WTC11 (cell line): Measurements from ENCODE around the gene MIR17HG. TPM values are rescaled to one million over a fixed set of nuclear protein-coding genes. Genes with fewer than 3 reads are reported as not detected.
A peak's percentile ranks its signal among the peaks of the same experiment; 100 is the strongest.

Experiments used
- ATAC-seq: fragments of 200-7000 bp; cut with Tn5 transposase; 2 replicates; pipeline ENCODE4 v1.10.0; 2021; ENCODE audit warnings: mild to moderate bottlenecking, moderate library complexity
- CTCF ChIA-PET: fragments of 300-600 bp; sonication (Branson Sonifier 250); formaldehyde crosslinking; loops from one replicate; lab custom pipeline; 2021; ENCODE audit warnings: antibody characterized with exemption; lab: Charles Lee
- POLR2A ChIA-PET: fragments of 350-600 bp; sonication (Branson Sonifier 250); formaldehyde crosslinking; loops from one replicate; lab custom pipeline; 2021; ENCODE audit warnings: antibody characterized with exemption; lab: Charles Lee
- DNase-seq: peaks from one replicate; pipeline ENCODE4 v3.0.0; 2021; ENCODE audit warnings: low spot score
- H3K27ac Mint-ChIP-seq: 2 replicates; pipeline ENCODE4 v1.8.0; 2021; ENCODE audit warnings: mixed read lengths
- H3K27me3 Mint-ChIP-seq: 2 replicates; pipeline ENCODE4 v1.8.0; 2021; ENCODE audit warnings: low read depth, mild to moderate bottlenecking, moderate library complexity, mixed read lengths
- H3K36me3 Mint-ChIP-seq: 2 replicates; pipeline ENCODE4 v1.8.0; 2021; ENCODE audit warnings: mixed read lengths
- H3K4me1 Mint-ChIP-seq: 2 replicates; pipeline ENCODE4 v1.8.0; 2022; ENCODE audit warnings: mixed read lengths
- H3K4me3 Mint-ChIP-seq: 2 replicates; pipeline ENCODE4 v1.8.0; 2021; ENCODE audit warnings: mild to moderate bottlenecking, moderate library complexity, mixed read lengths
- H3K9me3 Mint-ChIP-seq: 2 replicates; pipeline ENCODE4 v1.8.0; 2021; ENCODE audit warnings: mixed read lengths
- ATF3 ChIP-seq: sonication (generic); formaldehyde crosslinking; conservative IDR thresholded peaks from 2 replicates; pipeline ENCODE4 v1.8.1; 2022; ENCODE audit warnings: mild to moderate bottlenecking, missing genetic modification reagents
- CBFB ChIP-seq: sonication (generic); formaldehyde crosslinking; IDR thresholded peaks from 2 replicates; pipeline ENCODE4 v1.8.1; 2022; ENCODE audit warnings: mild to moderate bottlenecking, low read depth, missing genetic modification reagents
- CREB1 ChIP-seq: sonication (generic); formaldehyde crosslinking; IDR thresholded peaks from 2 replicates; pipeline ENCODE4 v1.8.0; 2023; ENCODE audit warnings: mild to moderate bottlenecking, missing genetic modification reagents
- ELF4 ChIP-seq: sonication (generic); formaldehyde crosslinking; IDR thresholded peaks from 2 replicates; pipeline ENCODE4 v1.8.1; 2022; ENCODE audit warnings: low read depth, mild to moderate bottlenecking, moderate library complexity, missing genetic modification reagents
- EMX1 ChIP-seq: fragments of 250-450 bp; sonication (Bioruptor Pico); IDR thresholded peaks from 2 replicates; pipeline ENCODE4 v1.8.0; 2021; ENCODE audit warnings: mild to moderate bottlenecking
- ERG ChIP-seq: fragments of 250-450 bp; sonication (Bioruptor Pico); IDR thresholded peaks from 2 replicates; pipeline ENCODE4 v1.8.0; 2021; ENCODE audit warnings: mild to moderate bottlenecking
- NFATC4 ChIP-seq: fragments of 250-450 bp; sonication (Bioruptor Pico); IDR thresholded peaks from 2 replicates; pipeline ENCODE4 v1.9.0; 2021; ENCODE audit warnings: mild to moderate bottlenecking
- TEAD4 ChIP-seq: sonication (generic); formaldehyde crosslinking; IDR thresholded peaks from 2 replicates; pipeline ENCODE4 v1.8.0; 2022; ENCODE audit warnings: mild to moderate bottlenecking, missing genetic modification reagents
- ZNF121 ChIP-seq: sonication (generic); formaldehyde crosslinking; IDR thresholded peaks from 2 replicates; pipeline ENCODE4 v1.8.0; 2023; ENCODE audit warnings: missing genetic modification reagents
- ZNF232 ChIP-seq: sonication (generic); formaldehyde crosslinking; IDR thresholded peaks from 2 replicates; pipeline ENCODE4 v1.8.0; 2022; ENCODE audit warnings: mild to moderate bottlenecking, missing genetic modification reagents
- ZNF416 ChIP-seq: fragments of 250-450 bp; sonication (Bioruptor Pico); IDR thresholded peaks from 2 replicates; pipeline ENCODE4 v1.9.0; 2021; ENCODE audit warnings: mild to moderate bottlenecking, inconsistent platforms
- total RNA-seq: library from RNA; stranded (reverse); gene quantifications from 3 replicates; pipeline ENCODE4 v1.2.3, GENCODE V29; 2021
- TF ChIP-seq, protein P1 (sequence below): sonication (generic); formaldehyde crosslinking; IDR thresholded peaks from 2 replicates; pipeline ENCODE4 v1.8.1; 2023; ENCODE audit warnings: mild to moderate bottlenecking, missing genetic modification reagents
- TF ChIP-seq, protein P2 (sequence below): fragments of 250-450 bp; sonication (Bioruptor Pico); IDR thresholded peaks from 2 replicates; pipeline ENCODE4 v2.1.2; 2022; ENCODE audit warnings: mild to moderate bottlenecking, moderate library complexity
- TF ChIP-seq, protein P3 (sequence below): sonication (generic); formaldehyde crosslinking; IDR thresholded peaks from 2 replicates; pipeline ENCODE4 v1.8.1; 2023; ENCODE audit warnings: mild to moderate bottlenecking, missing genetic modification reagents, borderline replicate concordance
- TF ChIP-seq, protein P4 (sequence below): sonication (generic); formaldehyde crosslinking; IDR thresholded peaks from 2 replicates; pipeline ENCODE4 v1.8.0; 2022; ENCODE audit warnings: missing genetic modification reagents
- TF ChIP-seq, protein P5 (sequence below): sonication (generic); formaldehyde crosslinking; IDR thresholded peaks from 2 replicates; pipeline ENCODE4 v1.8.0; 2023; ENCODE audit warnings: mild to moderate bottlenecking, missing genetic modification reagents
- TF ChIP-seq, protein P6 (sequence below): fragments of 250-450 bp; sonication (Bioruptor Pico); IDR thresholded peaks from 2 replicates; pipeline ENCODE4 v1.9.0; 2021; ENCODE audit warnings: mild to moderate bottlenecking

The MIR17HG gene
- total RNA-seq, 1 experiment from 2014 or later = 37.1 TPM

- TF ChIP-seq, protein P1, sequence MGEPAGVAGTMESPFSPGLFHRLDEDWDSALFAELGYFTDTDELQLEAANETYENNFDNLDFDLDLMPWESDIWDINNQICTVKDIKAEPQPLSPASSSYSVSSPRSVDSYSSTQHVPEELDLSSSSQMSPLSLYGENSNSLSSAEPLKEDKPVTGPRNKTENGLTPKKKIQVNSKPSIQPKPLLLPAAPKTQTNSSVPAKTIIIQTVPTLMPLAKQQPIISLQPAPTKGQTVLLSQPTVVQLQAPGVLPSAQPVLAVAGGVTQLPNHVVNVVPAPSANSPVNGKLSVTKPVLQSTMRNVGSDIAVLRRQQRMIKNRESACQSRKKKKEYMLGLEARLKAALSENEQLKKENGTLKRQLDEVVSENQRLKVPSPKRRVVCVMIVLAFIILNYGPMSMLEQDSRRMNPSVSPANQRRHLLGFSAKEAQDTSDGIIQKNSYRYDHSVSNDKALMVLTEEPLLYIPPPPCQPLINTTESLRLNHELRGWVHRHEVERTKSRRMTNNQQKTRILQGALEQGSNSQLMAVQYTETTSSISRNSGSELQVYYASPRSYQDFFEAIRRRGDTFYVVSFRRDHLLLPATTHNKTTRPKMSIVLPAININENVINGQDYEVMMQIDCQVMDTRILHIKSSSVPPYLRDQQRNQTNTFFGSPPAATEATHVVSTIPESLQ (CRISPR knock-in tag) = no peak
- TF ChIP-seq CBFB (CRISPR knock-in tag) (no peak), ATF3 (CRISPR knock-in tag) (no peak), TEAD4 (CRISPR knock-in tag) (no peak)
- TF ChIP-seq, protein P2, sequence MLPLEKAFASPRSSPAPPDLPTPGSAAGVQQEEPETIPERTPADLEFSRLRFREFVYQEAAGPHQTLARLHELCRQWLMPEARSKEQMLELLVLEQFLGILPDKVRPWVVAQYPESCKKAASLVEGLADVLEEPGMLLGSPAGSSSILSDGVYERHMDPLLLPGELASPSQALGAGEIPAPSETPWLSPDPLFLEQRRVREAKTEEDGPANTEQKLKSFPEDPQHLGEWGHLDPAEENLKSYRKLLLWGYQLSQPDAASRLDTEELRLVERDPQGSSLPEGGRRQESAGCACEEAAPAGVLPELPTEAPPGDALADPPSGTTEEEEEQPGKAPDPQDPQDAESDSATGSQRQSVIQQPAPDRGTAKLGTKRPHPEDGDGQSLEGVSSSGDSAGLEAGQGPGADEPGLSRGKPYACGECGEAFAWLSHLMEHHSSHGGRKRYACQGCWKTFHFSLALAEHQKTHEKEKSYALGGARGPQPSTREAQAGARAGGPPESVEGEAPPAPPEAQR (CRISPR knock-in tag) = no peak
Observed at GRCh38 chr13:91353494-91353893, 6.0 kb downstream of the MIR17HG start (continued).

GRCh38 chr13:91355099-91355825 lies 7.8 kb downstream of the MIR17HG start:
- DNase-seq (no peak), ATAC-seq (no peak)
- H3K9me3 Mint-ChIP-seq = no peaks in the 10 kb centered on the region
- no peak overlapping the region for H3K4me3 Mint-ChIP-seq
- H3K27me3 Mint-ChIP-seq = no peaks in the 10 kb centered on the region
- H3K27ac Mint-ChIP-seq = peak overlapping the region; percentile 78
- peaks cover 45% of the 10 kb centered on the region for H3K4me1 Mint-ChIP-seq
- H3K36me3 Mint-ChIP-seq = peaks cover 63% of the 10 kb centered on the region
- ChIA-PET CTCF (no interaction called here), POLR2A (no interaction called here)
- TF ChIP-seq, protein P3, sequence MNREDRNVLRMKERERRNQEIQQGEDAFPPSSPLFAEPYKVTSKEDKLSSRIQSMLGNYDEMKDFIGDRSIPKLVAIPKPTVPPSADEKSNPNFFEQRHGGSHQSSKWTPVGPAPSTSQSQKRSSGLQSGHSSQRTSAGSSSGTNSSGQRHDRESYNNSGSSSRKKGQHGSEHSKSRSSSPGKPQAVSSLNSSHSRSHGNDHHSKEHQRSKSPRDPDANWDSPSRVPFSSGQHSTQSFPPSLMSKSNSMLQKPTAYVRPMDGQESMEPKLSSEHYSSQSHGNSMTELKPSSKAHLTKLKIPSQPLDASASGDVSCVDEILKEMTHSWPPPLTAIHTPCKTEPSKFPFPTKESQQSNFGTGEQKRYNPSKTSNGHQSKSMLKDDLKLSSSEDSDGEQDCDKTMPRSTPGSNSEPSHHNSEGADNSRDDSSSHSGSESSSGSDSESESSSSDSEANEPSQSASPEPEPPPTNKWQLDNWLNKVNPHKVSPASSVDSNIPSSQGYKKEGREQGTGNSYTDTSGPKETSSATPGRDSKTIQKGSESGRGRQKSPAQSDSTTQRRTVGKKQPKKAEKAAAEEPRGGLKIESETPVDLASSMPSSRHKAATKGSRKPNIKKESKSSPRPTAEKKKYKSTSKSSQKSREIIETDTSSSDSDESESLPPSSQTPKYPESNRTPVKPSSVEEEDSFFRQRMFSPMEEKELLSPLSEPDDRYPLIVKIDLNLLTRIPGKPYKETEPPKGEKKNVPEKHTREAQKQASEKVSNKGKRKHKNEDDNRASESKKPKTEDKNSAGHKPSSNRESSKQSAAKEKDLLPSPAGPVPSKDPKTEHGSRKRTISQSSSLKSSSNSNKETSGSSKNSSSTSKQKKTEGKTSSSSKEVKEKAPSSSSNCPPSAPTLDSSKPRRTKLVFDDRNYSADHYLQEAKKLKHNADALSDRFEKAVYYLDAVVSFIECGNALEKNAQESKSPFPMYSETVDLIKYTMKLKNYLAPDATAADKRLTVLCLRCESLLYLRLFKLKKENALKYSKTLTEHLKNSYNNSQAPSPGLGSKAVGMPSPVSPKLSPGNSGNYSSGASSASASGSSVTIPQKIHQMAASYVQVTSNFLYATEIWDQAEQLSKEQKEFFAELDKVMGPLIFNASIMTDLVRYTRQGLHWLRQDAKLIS (CRISPR knock-in tag) = no peak
- TF ChIP-seq ELF4 (no peak), ZNF121 (CRISPR knock-in tag) (no peak), CREB1 (no peak), ERG (CRISPR knock-in tag) (peak; percentile 85; the same call in 1 of the 2 replicates), ZNF232 (no peak), EMX1 (peak; percentile 86; the same call in 1 of the 2 replicates), NFATC4 (CRISPR knock-in tag) (peak; percentile 72), ZNF416 (CRISPR knock-in tag) (no peak)
- TF ChIP-seq, protein P4, sequence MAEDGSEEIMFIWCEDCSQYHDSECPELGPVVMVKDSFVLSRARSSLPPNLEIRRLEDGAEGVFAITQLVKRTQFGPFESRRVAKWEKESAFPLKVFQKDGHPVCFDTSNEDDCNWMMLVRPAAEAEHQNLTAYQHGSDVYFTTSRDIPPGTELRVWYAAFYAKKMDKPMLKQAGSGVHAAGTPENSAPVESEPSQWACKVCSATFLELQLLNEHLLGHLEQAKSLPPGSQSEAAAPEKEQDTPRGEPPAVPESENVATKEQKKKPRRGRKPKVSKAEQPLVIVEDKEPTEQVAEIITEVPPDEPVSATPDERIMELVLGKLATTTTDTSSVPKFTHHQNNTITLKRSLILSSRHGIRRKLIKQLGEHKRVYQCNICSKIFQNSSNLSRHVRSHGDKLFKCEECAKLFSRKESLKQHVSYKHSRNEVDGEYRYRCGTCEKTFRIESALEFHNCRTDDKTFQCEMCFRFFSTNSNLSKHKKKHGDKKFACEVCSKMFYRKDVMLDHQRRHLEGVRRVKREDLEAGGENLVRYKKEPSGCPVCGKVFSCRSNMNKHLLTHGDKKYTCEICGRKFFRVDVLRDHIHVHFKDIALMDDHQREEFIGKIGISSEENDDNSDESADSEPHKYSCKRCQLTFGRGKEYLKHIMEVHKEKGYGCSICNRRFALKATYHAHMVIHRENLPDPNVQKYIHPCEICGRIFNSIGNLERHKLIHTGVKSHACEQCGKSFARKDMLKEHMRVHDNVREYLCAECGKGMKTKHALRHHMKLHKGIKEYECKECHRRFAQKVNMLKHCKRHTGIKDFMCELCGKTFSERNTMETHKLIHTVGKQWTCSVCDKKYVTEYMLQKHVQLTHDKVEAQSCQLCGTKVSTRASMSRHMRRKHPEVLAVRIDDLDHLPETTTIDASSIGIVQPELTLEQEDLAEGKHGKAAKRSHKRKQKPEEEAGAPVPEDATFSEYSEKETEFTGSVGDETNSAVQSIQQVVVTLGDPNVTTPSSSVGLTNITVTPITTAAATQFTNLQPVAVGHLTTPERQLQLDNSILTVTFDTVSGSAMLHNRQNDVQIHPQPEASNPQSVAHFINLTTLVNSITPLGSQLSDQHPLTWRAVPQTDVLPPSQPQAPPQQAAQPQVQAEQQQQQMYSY = no peak
- TF ChIP-seq, protein P5, sequence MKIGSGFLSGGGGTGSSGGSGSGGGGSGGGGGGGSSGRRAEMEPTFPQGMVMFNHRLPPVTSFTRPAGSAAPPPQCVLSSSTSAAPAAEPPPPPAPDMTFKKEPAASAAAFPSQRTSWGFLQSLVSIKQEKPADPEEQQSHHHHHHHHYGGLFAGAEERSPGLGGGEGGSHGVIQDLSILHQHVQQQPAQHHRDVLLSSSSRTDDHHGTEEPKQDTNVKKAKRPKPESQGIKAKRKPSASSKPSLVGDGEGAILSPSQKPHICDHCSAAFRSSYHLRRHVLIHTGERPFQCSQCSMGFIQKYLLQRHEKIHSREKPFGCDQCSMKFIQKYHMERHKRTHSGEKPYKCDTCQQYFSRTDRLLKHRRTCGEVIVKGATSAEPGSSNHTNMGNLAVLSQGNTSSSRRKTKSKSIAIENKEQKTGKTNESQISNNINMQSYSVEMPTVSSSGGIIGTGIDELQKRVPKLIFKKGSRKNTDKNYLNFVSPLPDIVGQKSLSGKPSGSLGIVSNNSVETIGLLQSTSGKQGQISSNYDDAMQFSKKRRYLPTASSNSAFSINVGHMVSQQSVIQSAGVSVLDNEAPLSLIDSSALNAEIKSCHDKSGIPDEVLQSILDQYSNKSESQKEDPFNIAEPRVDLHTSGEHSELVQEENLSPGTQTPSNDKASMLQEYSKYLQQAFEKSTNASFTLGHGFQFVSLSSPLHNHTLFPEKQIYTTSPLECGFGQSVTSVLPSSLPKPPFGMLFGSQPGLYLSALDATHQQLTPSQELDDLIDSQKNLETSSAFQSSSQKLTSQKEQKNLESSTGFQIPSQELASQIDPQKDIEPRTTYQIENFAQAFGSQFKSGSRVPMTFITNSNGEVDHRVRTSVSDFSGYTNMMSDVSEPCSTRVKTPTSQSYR (CRISPR knock-in tag) = no peak
- TF ChIP-seq, protein P6, sequence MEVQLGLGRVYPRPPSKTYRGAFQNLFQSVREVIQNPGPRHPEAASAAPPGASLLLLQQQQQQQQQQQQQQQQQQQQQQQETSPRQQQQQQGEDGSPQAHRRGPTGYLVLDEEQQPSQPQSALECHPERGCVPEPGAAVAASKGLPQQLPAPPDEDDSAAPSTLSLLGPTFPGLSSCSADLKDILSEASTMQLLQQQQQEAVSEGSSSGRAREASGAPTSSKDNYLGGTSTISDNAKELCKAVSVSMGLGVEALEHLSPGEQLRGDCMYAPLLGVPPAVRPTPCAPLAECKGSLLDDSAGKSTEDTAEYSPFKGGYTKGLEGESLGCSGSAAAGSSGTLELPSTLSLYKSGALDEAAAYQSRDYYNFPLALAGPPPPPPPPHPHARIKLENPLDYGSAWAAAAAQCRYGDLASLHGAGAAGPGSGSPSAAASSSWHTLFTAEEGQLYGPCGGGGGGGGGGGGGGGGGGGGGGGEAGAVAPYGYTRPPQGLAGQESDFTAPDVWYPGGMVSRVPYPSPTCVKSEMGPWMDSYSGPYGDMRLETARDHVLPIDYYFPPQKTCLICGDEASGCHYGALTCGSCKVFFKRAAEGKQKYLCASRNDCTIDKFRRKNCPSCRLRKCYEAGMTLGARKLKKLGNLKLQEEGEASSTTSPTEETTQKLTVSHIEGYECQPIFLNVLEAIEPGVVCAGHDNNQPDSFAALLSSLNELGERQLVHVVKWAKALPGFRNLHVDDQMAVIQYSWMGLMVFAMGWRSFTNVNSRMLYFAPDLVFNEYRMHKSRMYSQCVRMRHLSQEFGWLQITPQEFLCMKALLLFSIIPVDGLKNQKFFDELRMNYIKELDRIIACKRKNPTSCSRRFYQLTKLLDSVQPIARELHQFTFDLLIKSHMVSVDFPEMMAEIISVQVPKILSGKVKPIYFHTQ = peak; percentile 90
